Neural cell (in vitro differentiated cells): ENCODE measurements around the gene SLC1A1. TPM values are rescaled to one million over a fixed set of nuclear protein-coding genes. Genes with fewer than 3 reads are reported as not detected.

Experiments used
- H2AFZ ChIP-seq: fragments of 200-600, 300-800 bp; sonication (generic), shearing (Covaris generic); 2 replicates; pipeline ENCODE4 v1.6.0; 2014; ENCODE audit warnings: low read depth, mild to moderate bottlenecking, antibody characterized with exemption, low read length, moderate library complexity
- H3F3A ChIP-seq: fragments of 200-600 bp; shearing (Covaris generic); 2 replicates; pipeline ENCODE4 v1.6.1; 2016; ENCODE audit warnings: mild to moderate bottlenecking, moderate library complexity, mixed read lengths, antibody characterized with exemption, low read length; ENCODE audit not compliant: insufficient read depth, poor library complexity, severe bottlenecking
- H3K27ac ChIP-seq: fragments of 200-600, 300-800 bp; sonication (generic), shearing (Covaris generic); 2 replicates; pipeline ENCODE4 v1.5.1; 2014; ENCODE audit warnings: mild to moderate bottlenecking, low read length, moderate library complexity
- H3K27me3 ChIP-seq: fragments of 300-800, 200-600 bp; sonication (generic), shearing (Covaris generic); 2 replicates; pipeline ENCODE4 v1.6.0; 2014; ENCODE audit warnings: mild to moderate bottlenecking, low read depth, low read length, moderate library complexity; ENCODE audit not compliant: insufficient read depth
- H3K36me3 ChIP-seq: fragments of 300-800, 200-600 bp; sonication (generic), shearing (Covaris generic); 2 replicates; pipeline ENCODE4 v1.5.1; 2014; ENCODE audit warnings: mild to moderate bottlenecking, antibody characterized with exemption, low read length, moderate library complexity; ENCODE audit not compliant: insufficient read depth
- H3K4me2 ChIP-seq: fragments of 300-800, 200-600 bp; sonication (generic), shearing (Covaris generic); 2 replicates; pipeline ENCODE4 v1.6.0; 2014; ENCODE audit warnings: mild to moderate bottlenecking, low read length
- H3K4me3 ChIP-seq: fragments of 300-800, 200-600 bp; sonication (generic), shearing (Covaris generic); 2 replicates; pipeline ENCODE4 v1.5.1; 2014; ENCODE audit warnings: mild to moderate bottlenecking, low read length, moderate library complexity
- H3K79me2 ChIP-seq: fragments of 200-600 bp; shearing (Covaris generic); replicated peaks from 2 replicates; pipeline ENCODE4 v1.6.0; 2014; ENCODE audit warnings: mild to moderate bottlenecking, low read length, moderate library complexity; ENCODE audit not compliant: insufficient read depth
- H3K9ac ChIP-seq: fragments of 300-800, 200-600 bp; sonication (generic), shearing (Covaris generic); 2 replicates; pipeline ENCODE4 v1.6.1; 2016; ENCODE audit warnings: mild to moderate bottlenecking, low read length, mixed read lengths
- H3K9me2 ChIP-seq: fragments of 200-600 bp; shearing (Covaris generic); 2 replicates; pipeline ENCODE4 v1.6.1; 2016; ENCODE audit warnings: mild to moderate bottlenecking, low read length, mixed read lengths; ENCODE audit not compliant: insufficient read depth
- H3K9me3 ChIP-seq: fragments of 200-600, 300-800 bp; sonication (generic), shearing (Covaris generic); 2 replicates; pipeline ENCODE4 v1.6.1; 2016; ENCODE audit warnings: mild to moderate bottlenecking, mixed run types, low read length, moderate library complexity, mixed read lengths
- H4K20me1 ChIP-seq: fragments of 200-600 bp; shearing (Covaris generic); 2 replicates; pipeline ENCODE4 v1.6.1; 2016; ENCODE audit warnings: mild to moderate bottlenecking, mixed run types; ENCODE audit not compliant: insufficient read depth
- CTCF ChIP-seq: fragments of 450-650 bp; IDR thresholded peaks from 2 replicates; pipeline ENCODE4 v1.5.1; 2014; ENCODE audit warnings: antibody characterized with exemption, mild to moderate bottlenecking, moderate library complexity; ENCODE audit not compliant: poor library complexity, severe bottlenecking
- EP300 ChIP-seq: fragments of 450-650 bp; conservative IDR thresholded peaks from 2 replicates; pipeline ENCODE4 v1.6.1; 2014; ENCODE audit warnings: antibody characterized with exemption, mild to moderate bottlenecking, moderate library complexity; ENCODE audit not compliant: poor library complexity, severe bottlenecking
- EZH2 ChIP-seq: fragments of 200-600, 300-800 bp; shearing (Covaris generic), sonication (generic); IDR thresholded peaks from 2 replicates; pipeline ENCODE4 v1.6.1; 2014; ENCODE audit warnings: antibody characterized with exemption, low read length, borderline replicate concordance, mild to moderate bottlenecking; ENCODE audit not compliant: insufficient read depth, poor library complexity, severe bottlenecking
- MXI1 ChIP-seq: fragments of 450-650 bp; conservative IDR thresholded peaks from 2 replicates; pipeline ENCODE4 v1.6.1; 2014; ENCODE audit warnings: antibody characterized with exemption, mild to moderate bottlenecking; ENCODE audit not compliant: poor library complexity, severe bottlenecking
- POLR2AphosphoS5 ChIP-seq: IDR thresholded peaks from 2 replicates; pipeline ENCODE4 v1.6.1; 2012
- RAD21 ChIP-seq: fragments of 450-650 bp; conservative IDR thresholded peaks from 2 replicates; pipeline ENCODE4 v1.6.1; 2014; ENCODE audit warnings: antibody characterized with exemption, mild to moderate bottlenecking, moderate library complexity
- SMC3 ChIP-seq: fragments of 450-650 bp; conservative IDR thresholded peaks from 2 replicates; pipeline ENCODE4 v1.6.1; 2014; ENCODE audit warnings: antibody characterized with exemption, mild to moderate bottlenecking, moderate library complexity; ENCODE audit not compliant: poor library complexity
- TAF1 ChIP-seq: IDR thresholded peaks from 2 replicates; pipeline ENCODE4 v1.6.1; 2012; ENCODE audit warnings: low read depth
- polyA plus RNA-seq: library from polyadenylated mRNA; depleted of rRNA; stranded (reverse); fragments of >200 nt; gene quantifications from 2 replicates; pipeline ENCODE4 v1.2.3, GENCODE V29; 2014
- TF ChIP-seq, protein P1 (sequence below): IDR thresholded peaks from 2 replicates; pipeline ENCODE4 v1.6.1; 2012; ENCODE audit warnings: borderline replicate concordance

Gene SLC1A1
- polyA plus RNA-seq, 1 donor from 2014 or later = 30.8 TPM

- H2AFZ ChIP-seq = no peak overlapping the region
- no peaks in the 10 kb centered on the region for H4K20me1 ChIP-seq
- no peak overlapping the region for H3K4me3 ChIP-seq
- no peak for TF ChIP-seq SMC3
- no peak for TF ChIP-seq POLR2AphosphoS5
- TF ChIP-seq TAF1 = no peak
- TF ChIP-seq RAD21 = no peak
- TF ChIP-seq EP300 = no peak
- TF ChIP-seq MXI1 = no peak
- TF ChIP-seq, protein P1, sequence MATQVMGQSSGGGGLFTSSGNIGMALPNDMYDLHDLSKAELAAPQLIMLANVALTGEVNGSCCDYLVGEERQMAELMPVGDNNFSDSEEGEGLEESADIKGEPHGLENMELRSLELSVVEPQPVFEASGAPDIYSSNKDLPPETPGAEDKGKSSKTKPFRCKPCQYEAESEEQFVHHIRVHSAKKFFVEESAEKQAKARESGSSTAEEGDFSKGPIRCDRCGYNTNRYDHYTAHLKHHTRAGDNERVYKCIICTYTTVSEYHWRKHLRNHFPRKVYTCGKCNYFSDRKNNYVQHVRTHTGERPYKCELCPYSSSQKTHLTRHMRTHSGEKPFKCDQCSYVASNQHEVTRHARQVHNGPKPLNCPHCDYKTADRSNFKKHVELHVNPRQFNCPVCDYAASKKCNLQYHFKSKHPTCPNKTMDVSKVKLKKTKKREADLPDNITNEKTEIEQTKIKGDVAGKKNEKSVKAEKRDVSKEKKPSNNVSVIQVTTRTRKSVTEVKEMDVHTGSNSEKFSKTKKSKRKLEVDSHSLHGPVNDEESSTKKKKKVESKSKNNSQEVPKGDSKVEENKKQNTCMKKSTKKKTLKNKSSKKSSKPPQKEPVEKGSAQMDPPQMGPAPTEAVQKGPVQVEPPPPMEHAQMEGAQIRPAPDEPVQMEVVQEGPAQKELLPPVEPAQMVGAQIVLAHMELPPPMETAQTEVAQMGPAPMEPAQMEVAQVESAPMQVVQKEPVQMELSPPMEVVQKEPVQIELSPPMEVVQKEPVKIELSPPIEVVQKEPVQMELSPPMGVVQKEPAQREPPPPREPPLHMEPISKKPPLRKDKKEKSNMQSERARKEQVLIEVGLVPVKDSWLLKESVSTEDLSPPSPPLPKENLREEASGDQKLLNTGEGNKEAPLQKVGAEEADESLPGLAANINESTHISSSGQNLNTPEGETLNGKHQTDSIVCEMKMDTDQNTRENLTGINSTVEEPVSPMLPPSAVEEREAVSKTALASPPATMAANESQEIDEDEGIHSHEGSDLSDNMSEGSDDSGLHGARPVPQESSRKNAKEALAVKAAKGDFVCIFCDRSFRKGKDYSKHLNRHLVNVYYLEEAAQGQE = no peak
- no peak for TF ChIP-seq EZH2
- TF ChIP-seq CTCF = no peak
- H3K27me3 ChIP-seq = no peaks in the 10 kb centered on the region
- no peak overlapping the region for H3K27ac ChIP-seq
- H3K9me2 ChIP-seq = no peaks in the 10 kb centered on the region
- H3K36me3 ChIP-seq = no peaks in the 10 kb centered on the region
- H3K79me2 ChIP-seq = no peaks in the 10 kb centered on the region
- H3F3A ChIP-seq = no peaks in the 10 kb centered on the region
- no peak overlapping the region for H3K4me2 ChIP-seq
- no peak overlapping the region for H3K9ac ChIP-seq
- H3K9me3 ChIP-seq = no peaks in the 10 kb centered on the region
Observed at GRCh38 chr9:4443439-4443838, 46.8 kb upstream of the SLC1A1 start.

DNA sequence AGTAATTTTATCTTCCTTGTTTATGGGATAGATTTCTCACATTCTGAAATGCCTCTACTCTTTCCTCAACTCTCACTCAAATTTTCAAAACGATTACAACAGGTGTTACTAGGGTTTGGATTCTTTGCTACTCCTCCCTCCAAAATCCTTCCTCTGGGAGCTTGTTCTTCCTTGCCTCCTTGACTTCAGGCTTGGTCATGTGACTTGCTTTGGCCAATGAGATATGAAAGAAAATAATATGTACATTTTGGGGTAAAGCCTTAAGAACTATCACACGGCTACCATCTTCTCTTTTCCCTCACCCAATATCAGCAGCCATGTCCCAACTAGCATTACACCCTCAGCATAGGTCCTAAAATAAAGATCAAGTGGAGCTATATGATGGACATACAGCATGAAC, 28.8 kb upstream of the SLC1A1 start:
- H3K79me2 ChIP-seq = no peaks in the 10 kb centered on the region
- no peak overlapping the region for H2AFZ ChIP-seq
- no peaks in the 10 kb centered on the region for H4K20me1 ChIP-seq
- no peaks in the 10 kb centered on the region for H3F3A ChIP-seq
- H3K9me2 ChIP-seq = no peaks in the 10 kb centered on the region
- H3K4me2 ChIP-seq = no peak overlapping the region
- no peaks in the 10 kb centered on the region for H3K27me3 ChIP-seq
- H3K36me3 ChIP-seq = no peaks in the 10 kb centered on the region
- H3K4me3 ChIP-seq = no peak overlapping the region
- no peak overlapping the region for H3K9ac ChIP-seq
- no peak for TF ChIP-seq CTCF
- TF ChIP-seq POLR2AphosphoS5 = no peak
- TF ChIP-seq SMC3 = no peak
- no peak for TF ChIP-seq RAD21
- no peak for TF ChIP-seq TAF1
- TF ChIP-seq, protein P1 = no peak
- TF ChIP-seq EP300 = no peak
- no peak for TF ChIP-seq MXI1
- TF ChIP-seq EZH2 = no peak
- H3K9me3 ChIP-seq = no peaks in the 10 kb centered on the region
- H3K27ac ChIP-seq = no peak overlapping the region
